Astrocyte of the spinal cord (primary cell): Measurements from ENCODE around the gene KAT6B.

Experiments used
- DNase-seq: peaks from one replicate; pipeline ENCODE4 v3.0.0; 2011; ENCODE audit warnings: low read depth, low spot score
- H3K4me3 ChIP-seq: 2 replicates; pipeline ENCODE4 v1.5.1; 2011; ENCODE audit warnings: low read depth, mild to moderate bottlenecking, low read length, moderate library complexity
- CTCF ChIP-seq: IDR thresholded peaks from 2 replicates; pipeline ENCODE4 v1.5.1; 2012; ENCODE audit warnings: low read depth, mild to moderate bottlenecking, low read length, inconsistent platforms
- in situ Hi-C: cut with HindIII; loops from 2 replicates; pipeline ENCODE4 v1.10.0; 2017; ENCODE audit warnings: low sequenced_read_pairs

Gene KAT6B

GRCh38 chr10:74882427-74882826 lies 56.0 kb downstream of the KAT6B start:
- no peak for TF ChIP-seq CTCF
- no peak overlapping the region for H3K4me3 ChIP-seq
- in situ Hi-C loops = no loop called here
- DNase-seq = no peak

- TF ChIP-seq CTCF = no peak
- in situ Hi-C loops = no loop called here
- peak; percentile 32 for DNase-seq
- no peak overlapping the region for H3K4me3 ChIP-seq
Measured at GRCh38 chr10:74882831-74883230, 56.4 kb downstream of the KAT6B start.

- in situ Hi-C loops = no loop called here
- TF ChIP-seq CTCF = no peak
- no peak overlapping the region for H3K4me3 ChIP-seq
- no peak for DNase-seq
Measured at GRCh38 chr10:74883428-74883827, 57.0 kb downstream of the KAT6B start.

- DNase-seq = no peak
- in situ Hi-C loops = no loop called here
Measured at GRCh38 chr10:74887614-74888284, 61.3 kb downstream of the KAT6B start.

GRCh38 chr10:74888962-74889661 lies 62.7 kb downstream of the KAT6B start:
- H3K4me3 ChIP-seq = no peak overlapping the region
- no peak for TF ChIP-seq CTCF
- in situ Hi-C loops = no loop called here
- DNase-seq = no peak

More at GRCh38 chr10:74887614-74888284, 61.3 kb downstream of the KAT6B start:
- H3K4me3 ChIP-seq = no peak overlapping the region
- no peak for TF ChIP-seq CTCF

GRCh38 chr10:74889662-74889998 lies 63.2 kb downstream of the KAT6B start:
- in situ Hi-C loops = no loop called here
- no peak for TF ChIP-seq CTCF
- no peak for DNase-seq

More at GRCh38 chr10:74889662-74889998, 63.2 kb downstream of the KAT6B start:
- no peak overlapping the region for H3K4me3 ChIP-seq
